ENCODE data around the gene BCR.

GRCh38 chr22:23137905-23138561 is 42.3 kb upstream of the BCR start:
- TF ChIP-seq ZNF274 (IDR thresholded peaks at IDR 0.05; ENCODE audit: borderline replicate concordance, extremely low read depth, low read length) (no peak), POLR2A (IDR thresholded peaks at IDR 0.05; ENCODE audit: control extremely low read depth in 1 of 2, low read depth in 2 of 2, low read length in 2 of 2) (no peak), EZH2 (IDR thresholded peaks at IDR 0.05; ENCODE audit: low read depth, low read length, severe bottlenecking) (no peak), MAFK (IDR thresholded peaks at IDR 0.05; ENCODE audit: low read depth, low read length) (no peak), MAX (IDR thresholded peaks at IDR 0.05) (no peak)
- TF ChIP-seq, protein P1, sequence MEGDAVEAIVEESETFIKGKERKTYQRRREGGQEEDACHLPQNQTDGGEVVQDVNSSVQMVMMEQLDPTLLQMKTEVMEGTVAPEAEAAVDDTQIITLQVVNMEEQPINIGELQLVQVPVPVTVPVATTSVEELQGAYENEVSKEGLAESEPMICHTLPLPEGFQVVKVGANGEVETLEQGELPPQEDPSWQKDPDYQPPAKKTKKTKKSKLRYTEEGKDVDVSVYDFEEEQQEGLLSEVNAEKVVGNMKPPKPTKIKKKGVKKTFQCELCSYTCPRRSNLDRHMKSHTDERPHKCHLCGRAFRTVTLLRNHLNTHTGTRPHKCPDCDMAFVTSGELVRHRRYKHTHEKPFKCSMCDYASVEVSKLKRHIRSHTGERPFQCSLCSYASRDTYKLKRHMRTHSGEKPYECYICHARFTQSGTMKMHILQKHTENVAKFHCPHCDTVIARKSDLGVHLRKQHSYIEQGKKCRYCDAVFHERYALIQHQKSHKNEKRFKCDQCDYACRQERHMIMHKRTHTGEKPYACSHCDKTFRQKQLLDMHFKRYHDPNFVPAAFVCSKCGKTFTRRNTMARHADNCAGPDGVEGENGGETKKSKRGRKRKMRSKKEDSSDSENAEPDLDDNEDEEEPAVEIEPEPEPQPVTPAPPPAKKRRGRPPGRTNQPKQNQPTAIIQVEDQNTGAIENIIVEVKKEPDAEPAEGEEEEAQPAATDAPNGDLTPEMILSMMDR (IDR thresholded peaks at IDR 0.05; ENCODE audit: control extremely low read depth in 1 of 3, insufficient read depth in 1 of 3, low read depth in 1 of 3, low read length in 3 of 3), result no peak

All from H1 (cell line).